ENCODE results near the gene ENTR1.

Gene ENTR1

GRCh38 chr9:136436055-136436634 lies 25.7 kb upstream of the ENTR1 start:
- ChIA-PET CTCF (interaction anchor here (0.6 to 1.1 kb wide), 3 partner anchors 17 to 50 kb away, joined by 4 read pairs; no protein-coding TSS in a partner anchor), POLR2A (interaction anchor here (1.0 to 1.7 kb wide), 2 partner anchors 11 to 73 kb away, joined by 3 to 6 read pairs; no protein-coding TSS in a partner anchor)
- Histone ChIP-seq H3K4me1 (ENCODE audit: control insufficient read depth, insufficient read depth, low read length) (0 out of 2 replicates have a peak, but pooled peaks cover 2% of the 10 kb centered on the region), H3K9me3 (ENCODE audit: control insufficient read depth, insufficient read depth, low read depth, low read length) (no peaks in the 10 kb centered on the region), H3K36me3 (ENCODE audit: control insufficient read depth in 2 of 2, insufficient read depth in 1 of 2, low read length in 2 of 2) (peaks cover 0 to 69% of the 10 kb centered on the region in 2 experiments; a peak in 2 of 3 replicates), H3K27ac (ENCODE audit: extremely low read depth, low read depth, low read length) (no peak overlapping the region), H3K4me3 (ENCODE audit: low read depth, low read length) (no peak overlapping the region)
- TF ChIP-seq IKZF3 (tag by site-specific recombination; IDR thresholded peaks at IDR 0.05): no peak
- no peak for TF ChIP-seq ZNF10 (tag by site-specific recombination; IDR thresholded peaks at IDR 0.05)
- TF ChIP-seq HOXD13 (CRISPR knock-in tag; IDR thresholded peaks at IDR 0.05; ENCODE audit: borderline replicate concordance): no peak

DNA sequence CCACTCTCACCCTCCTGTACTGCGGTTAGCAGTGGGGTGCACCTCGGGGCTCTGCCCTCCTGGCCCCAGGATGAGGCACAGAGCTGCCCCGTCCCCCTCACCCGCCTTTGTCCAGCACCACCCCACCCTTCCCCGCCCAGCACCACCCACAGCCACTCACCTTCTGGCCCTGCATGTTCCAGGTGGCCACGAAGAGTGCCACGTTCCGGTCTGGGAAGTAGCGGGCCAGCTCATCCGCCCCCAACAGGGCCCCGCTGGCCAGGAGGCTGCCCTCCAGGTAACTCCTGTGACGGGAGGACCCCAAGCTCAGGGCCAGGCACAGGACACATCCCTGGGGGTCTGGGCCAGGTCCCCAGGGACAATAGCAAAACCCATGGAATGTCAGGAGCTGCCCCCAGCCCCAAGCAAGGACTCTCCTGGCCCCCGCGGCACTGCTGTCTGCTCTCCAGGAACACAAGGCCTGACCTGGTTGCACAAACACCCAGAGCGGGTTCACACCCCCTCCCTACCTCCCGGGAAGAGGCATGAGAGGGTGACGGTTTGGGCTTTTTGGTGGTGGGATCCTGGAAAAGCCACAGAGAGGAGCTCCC lies 24.3 kb upstream of the ENTR1 start:
- ChIA-PET POLR2A (interaction anchor here (0.5 kb wide), 1 partner anchor 37 kb away, joined by 4 read pairs; no protein-coding TSS in a partner anchor), CTCF (interaction anchor here (1.3 kb wide), 1 partner anchor 10 kb away, joined by 5 read pairs; no protein-coding TSS in a partner anchor)
- Histone ChIP-seq H3K4me3 (ENCODE audit: low read depth, low read length) (no peak overlapping the region), H3K36me3 (ENCODE audit: control insufficient read depth in 2 of 2, insufficient read depth in 1 of 2, low read length in 2 of 2) (peaks cover 0 to 74% of the 10 kb centered on the region in 2 experiments; a peak in 2 of 3 replicates), H3K4me1 (ENCODE audit: control insufficient read depth, insufficient read depth, low read length) (no peaks in the 10 kb centered on the region), H3K9me3 (ENCODE audit: control insufficient read depth, insufficient read depth, low read depth, low read length) (no peaks in the 10 kb centered on the region), H3K27ac (ENCODE audit: extremely low read depth, low read depth, low read length) (no peak overlapping the region)
- TF ChIP-seq ZFP3 (tag by site-specific recombination; IDR thresholded peaks at IDR 0.05; ENCODE audit: low read depth) (no peak), ZNF138 (tag by site-specific recombination; IDR thresholded peaks at IDR 0.05; ENCODE audit: borderline replicate concordance) (no peak), ZNF391 (tag by site-specific recombination; IDR thresholded peaks at IDR 0.05; ENCODE audit: borderline replicate concordance, low read depth) (no peak), ZNF132 (tag by site-specific recombination; IDR thresholded peaks at IDR 0.05; ENCODE audit: borderline replicate concordance) (no peak), ZNF658 (tag by site-specific recombination; IDR thresholded peaks at IDR 0.05) (no peak), ZNF548 (tag by site-specific recombination; IDR thresholded peaks at IDR 0.05) (no peak), GLIS2 (tag by site-specific recombination; IDR thresholded peaks at IDR 0.05) (peak; percentile 57), IKZF3 (tag by site-specific recombination; IDR thresholded peaks at IDR 0.05) (0 out of 2 replicates have a peak, but pooled peaks have one; percentile 30), TCF7L2 (IDR thresholded peaks at IDR 0.05; ENCODE audit: borderline replicate concordance, low read depth, low read length) (no peak), KLF8 (tag by site-specific recombination; IDR thresholded peaks at IDR 0.05) (0 out of 2 replicates have a peak, but pooled peaks have one; percentile 35), ZNF433 (tag by site-specific recombination; IDR thresholded peaks at IDR 0.05; ENCODE audit: low read depth) (no peak), ZNF544 (tag by site-specific recombination; IDR thresholded peaks at IDR 0.05) (no peak), GLIS1 (tag by site-specific recombination; IDR thresholded peaks at IDR 0.05) (peak; percentile 22; the same call in 1 of the 2 replicates)

DNA sequence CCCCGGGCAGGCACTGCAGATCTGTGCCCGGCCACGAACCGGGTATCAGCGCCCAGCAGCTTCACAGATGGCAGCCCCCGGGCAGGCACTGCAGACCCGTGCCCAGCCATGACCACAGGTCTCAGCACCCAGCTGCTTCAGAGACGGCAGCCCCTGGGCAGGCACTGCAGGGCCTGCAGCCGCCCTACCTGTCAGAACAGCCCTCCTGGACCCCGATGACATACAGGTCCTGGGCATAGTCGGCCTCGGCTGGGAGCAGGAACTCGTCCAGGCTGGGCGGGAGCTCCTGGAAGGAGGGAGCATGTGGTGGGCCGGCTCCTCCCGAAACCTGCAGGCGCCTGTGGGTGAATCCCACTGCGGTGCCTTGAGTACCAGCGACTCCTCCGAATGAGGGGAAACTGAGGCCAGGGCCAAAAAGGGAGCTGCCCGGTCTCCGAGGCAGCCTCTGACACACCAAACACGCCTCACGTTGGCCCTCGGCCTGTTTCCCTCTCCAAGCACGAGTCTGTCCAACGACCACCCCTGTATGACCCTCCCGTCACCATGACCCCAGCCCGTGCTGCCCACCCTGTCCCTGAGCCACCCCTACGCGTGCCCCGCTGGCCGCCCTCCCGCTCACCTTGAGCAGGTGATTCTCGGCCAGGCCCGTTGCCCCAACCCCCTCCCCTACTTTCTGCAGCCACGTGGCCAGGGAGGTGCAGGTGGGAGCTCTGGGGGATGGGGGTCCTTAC lies 23.6 kb upstream of the ENTR1 start:
- TF ChIP-seq ZNF239 (tag by site-specific recombination; IDR thresholded peaks at IDR 0.05) (no peak), HIC1 (tag by site-specific recombination; IDR thresholded peaks at IDR 0.05) (peak; percentile 64)
- H3K36me3 ChIP-seq (ENCODE audit: control insufficient read depth in 2 of 2, insufficient read depth in 1 of 2, low read length in 2 of 2): peaks cover 0 to 80% of the 10 kb centered on the region in 2 experiments; a peak in 2 of 3 replicates
- H3K9me3 ChIP-seq (ENCODE audit: control insufficient read depth, insufficient read depth, low read depth, low read length): no peaks in the 10 kb centered on the region
- POLR2A ChIA-PET: interaction anchor here (0.5 kb wide), 1 partner anchor 36 kb away, joined by 4 read pairs; no protein-coding TSS in a partner anchor
- H3K27ac ChIP-seq (ENCODE audit: extremely low read depth, low read depth, low read length): no peak overlapping the region
- CTCF ChIA-PET: interaction anchor here (1.3 kb wide), 1 partner anchor 11 kb away, joined by 5 read pairs; no protein-coding TSS in a partner anchor
- H3K4me3 ChIP-seq (ENCODE audit: low read depth, low read length): no peak overlapping the region
- no peaks in the 10 kb centered on the region for H3K4me1 ChIP-seq (ENCODE audit: control insufficient read depth, insufficient read depth, low read length)

Measured in HEK293 (cell line).